ENCODE data around the gene GPR150.

Gene GPR150

DNA sequence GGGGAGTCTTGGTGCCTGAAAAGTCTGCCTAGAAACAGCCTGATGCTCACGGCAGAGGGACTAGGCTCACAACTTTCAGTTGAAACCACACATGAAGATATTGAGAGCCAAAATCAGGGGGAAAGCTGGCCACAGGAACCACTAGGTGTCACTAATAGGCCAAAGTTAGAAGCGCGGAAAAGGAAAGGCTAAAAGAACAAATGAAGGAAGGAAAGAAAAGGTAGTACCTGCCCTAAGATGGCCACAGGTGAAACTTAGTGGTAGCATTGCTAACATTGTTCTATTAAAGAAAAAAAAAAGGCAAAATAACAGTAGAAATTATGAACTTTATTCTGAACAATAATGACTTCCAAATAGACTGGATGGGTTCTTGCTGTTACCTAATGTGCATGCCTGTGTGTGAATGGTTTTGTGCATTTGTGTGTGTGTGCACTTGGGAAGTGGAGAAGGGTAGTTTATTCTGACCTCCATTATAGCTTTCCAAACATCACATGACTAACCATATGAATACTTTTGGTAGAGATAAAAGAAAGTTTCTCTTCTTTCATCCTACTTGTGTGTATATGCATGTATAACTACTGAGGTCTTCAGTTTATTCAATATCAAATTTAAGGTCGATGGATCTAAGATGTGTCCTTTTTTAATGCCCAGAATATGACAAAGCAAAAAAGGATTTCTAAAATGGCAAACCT is 24.6 kb downstream of the GPR150 start:
- H3K27ac ChIP-seq = peak overlapping the region; percentile 69
- peak; percentile 97 for TF ChIP-seq CTCF (conservative IDR thresholded peaks at IDR 0.05)

- H3K27ac ChIP-seq = peak overlapping the region; percentile 83
Measured at GRCh38 chr5:95646226-95646568, 26.3 kb downstream of the GPR150 start.

GRCh38 chr5:95646569-95647431 is 26.9 kb downstream of the GPR150 start, which contains the start of gene RFESD:
RFESD (plus strand) TSS chr5:95646777; CDS start chr5:95652272, 5,495 bp downstream.
- peak; percentile 50 for TF ChIP-seq CTCF (conservative IDR thresholded peaks at IDR 0.05)
- peak within 1 kb of the TSS; percentile 83 for H3K27ac ChIP-seq

DNA sequence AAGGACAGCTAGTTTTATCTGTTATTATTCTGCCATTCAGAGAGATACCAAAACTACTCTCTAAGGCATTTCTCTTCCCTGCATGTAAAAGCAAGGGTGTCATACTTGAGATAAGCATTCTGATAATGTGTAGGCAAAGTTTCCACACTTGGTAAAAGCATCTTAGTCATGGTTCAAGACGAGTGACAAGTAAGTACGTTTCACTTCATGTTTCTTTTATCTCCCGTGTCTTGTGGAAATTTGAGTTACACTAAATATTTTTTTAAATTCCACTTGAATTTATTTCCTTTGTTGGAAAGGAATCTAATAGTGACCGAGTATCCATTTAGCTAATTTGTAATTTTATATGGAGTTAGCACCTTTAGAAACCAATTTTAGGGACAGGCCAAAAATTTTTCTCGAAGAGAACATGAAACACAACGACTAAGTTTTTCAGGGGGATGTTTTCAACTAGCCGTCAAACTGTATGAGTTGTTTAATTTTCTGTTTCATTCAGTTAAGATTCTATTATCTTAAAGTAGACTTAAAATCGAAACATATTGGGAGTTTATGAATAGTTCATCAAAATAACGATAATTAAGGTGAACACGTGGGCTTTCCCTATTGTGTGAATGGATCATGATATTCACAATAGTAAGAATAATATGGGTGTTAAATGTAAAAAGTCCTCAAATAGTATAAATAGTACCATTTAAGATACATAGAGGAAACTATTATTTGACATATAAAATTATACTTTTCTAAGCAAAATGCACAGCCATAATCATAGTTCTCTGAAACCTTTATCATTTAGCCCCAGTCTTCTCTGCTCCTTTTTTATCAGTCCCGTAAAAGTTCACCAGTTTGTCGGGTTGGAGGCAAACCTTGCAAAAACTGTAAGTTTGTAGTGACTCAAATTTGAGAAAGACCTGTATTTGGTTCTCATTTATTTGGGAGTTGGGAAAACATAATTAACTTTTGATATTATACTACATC is 28.3 kb downstream of the GPR150 start:
- TF ChIP-seq CTCF (conservative IDR thresholded peaks at IDR 0.05) = no peak
- H3K27ac ChIP-seq = peak overlapping the region; percentile 83

DNA sequence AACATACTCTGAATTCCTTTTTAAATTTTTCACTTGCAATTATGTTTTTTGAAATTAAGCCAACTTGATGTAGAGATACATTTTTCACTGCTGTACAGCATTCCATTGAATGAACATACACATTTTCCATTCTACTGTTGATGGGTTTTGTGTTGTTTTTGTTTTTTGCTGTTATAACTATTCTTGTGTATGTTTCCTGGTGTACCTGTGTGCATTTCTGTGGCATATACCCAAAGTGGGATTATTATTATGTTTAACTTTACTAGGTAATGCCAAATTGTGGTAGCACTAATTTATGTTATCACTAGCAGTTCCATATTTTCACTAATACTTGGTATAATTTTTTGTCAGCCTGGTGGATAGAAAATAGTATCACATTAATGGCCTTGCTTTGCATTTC is 29.4 kb downstream of the GPR150 start:
- peak overlapping the region; percentile 83 for H3K27ac ChIP-seq
- no peak for TF ChIP-seq CTCF (conservative IDR thresholded peaks at IDR 0.05)

DNA sequence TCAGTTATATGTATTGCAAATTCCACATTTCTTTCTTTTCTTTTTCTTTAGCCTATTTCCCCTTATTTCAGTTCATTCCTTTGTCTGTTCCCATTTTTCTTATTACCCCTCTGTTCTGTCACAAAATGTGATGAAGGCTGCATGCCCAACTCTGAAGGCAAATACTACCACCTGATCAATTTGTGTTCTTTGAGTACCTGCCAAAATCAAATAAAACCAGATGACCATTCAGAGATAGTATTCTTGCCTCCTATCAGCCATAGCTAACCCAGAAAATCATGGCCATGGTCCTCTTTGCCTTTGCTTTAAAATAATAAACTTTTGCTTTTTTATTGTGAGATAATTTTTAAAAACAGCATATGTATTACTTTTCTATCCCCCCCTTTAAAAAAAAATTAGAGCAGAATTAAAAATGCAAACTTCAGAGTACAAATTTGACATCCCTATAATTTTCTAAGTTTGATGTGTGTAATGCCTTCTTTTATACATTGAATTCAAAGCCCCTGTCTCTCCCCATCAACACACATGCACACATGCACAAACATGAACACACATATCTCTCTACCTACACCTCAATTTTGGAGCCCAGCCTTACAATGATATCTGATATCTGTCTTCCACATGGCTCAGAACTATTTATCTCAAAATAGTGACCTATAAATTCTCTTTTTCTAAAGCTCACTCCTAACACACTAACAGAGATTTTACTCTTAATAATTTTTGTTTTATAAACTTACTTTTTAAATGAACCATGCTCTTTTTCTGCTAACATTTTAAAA is 30.1 kb downstream of the GPR150 start:
- TF ChIP-seq CTCF (conservative IDR thresholded peaks at IDR 0.05) = no peak

GRCh38 chr5:95652849-95653248 is 33.0 kb downstream of the GPR150 start:
- no peak overlapping the region for H3K27ac ChIP-seq
- TF ChIP-seq CTCF (conservative IDR thresholded peaks at IDR 0.05) = no peak

More for the DNA sequence above, 30.1 kb downstream of the GPR150 start:
- peak overlapping the region; percentile 83 for H3K27ac ChIP-seq
